GM23248 (cell line): ENCODE measurements around the gene MIP. TPM values are rescaled to one million over a fixed set of nuclear protein-coding genes. Genes with fewer than 3 reads are reported as not detected.
"Not testable (repeated sequence)": the region's sequence is repeated elsewhere in the genome, so short reads cannot be mapped to it uniquely, and the experiment has no call there.

Source experiments
- DNase-seq: peaks from one replicate; pipeline ENCODE4 v3.0.0-alpha.2; 2015
- H2AFZ ChIP-seq: fragments of 200-600 bp; sonication (generic); 2 replicates; pipeline ENCODE4 v1.6.1; 2016; ENCODE audit warnings: antibody characterized with exemption
- H3F3A ChIP-seq: fragments of 200-600 bp; sonication (generic); 2 replicates; pipeline ENCODE4 v1.6.1; 2016; ENCODE audit warnings: mild to moderate bottlenecking, antibody characterized with exemption, mixed run types; ENCODE audit not compliant: insufficient read depth
- H3K27ac ChIP-seq: fragments of 200-600 bp; sonication (generic); 2 replicates; pipeline ENCODE4 v1.5.1; 2016; ENCODE audit warnings: mild to moderate bottlenecking
- H3K27me3 ChIP-seq: fragments of 200-600 bp; sonication (generic); replicated peaks from 2 replicates; pipeline ENCODE4 v1.6.1; 2016; ENCODE audit warnings: mild to moderate bottlenecking; ENCODE audit not compliant: insufficient read depth
- H3K36me3 ChIP-seq: fragments of 200-600 bp; sonication (generic); 2 replicates; pipeline ENCODE4 v1.6.1; 2016; ENCODE audit warnings: low read depth, mild to moderate bottlenecking
- H3K4me1 ChIP-seq: fragments of 200-600 bp; sonication (generic); 2 replicates; pipeline ENCODE4 v1.6.1; 2016; ENCODE audit warnings: mild to moderate bottlenecking; ENCODE audit not compliant: insufficient read depth
- H3K4me2 ChIP-seq: fragments of 200-600 bp; sonication (generic); one replicate; pipeline ENCODE4 v1.6.1; 2016; ENCODE audit warnings: mild to moderate bottlenecking; ENCODE audit not compliant: unreplicated experiment
- H3K4me3 ChIP-seq: fragments of 200-600 bp; sonication (generic); 2 replicates; pipeline ENCODE4 v1.5.1; 2016; ENCODE audit warnings: mild to moderate bottlenecking
- H3K79me2 ChIP-seq: fragments of 200-600 bp; sonication (generic); 2 replicates; pipeline ENCODE4 v1.6.1; 2016; ENCODE audit warnings: mild to moderate bottlenecking; ENCODE audit not compliant: insufficient read depth
- H3K9ac ChIP-seq: fragments of 200-600 bp; sonication (generic); 2 replicates; pipeline ENCODE4 v1.6.1; 2016; ENCODE audit warnings: mild to moderate bottlenecking
- H3K9me2 ChIP-seq: fragments of 200-600 bp; sonication (generic); 2 replicates; pipeline ENCODE4 v1.6.1; 2016; ENCODE audit warnings: mixed run types, mild to moderate bottlenecking, moderate library complexity; ENCODE audit not compliant: insufficient read depth
- H3K9me3 ChIP-seq: fragments of 200-600 bp; sonication (generic); one replicate; pipeline ENCODE4 v1.6.1; 2017; ENCODE audit warnings: low read depth
- H4K20me1 ChIP-seq: fragments of 200-600 bp; sonication (generic); 2 replicates; pipeline ENCODE4 v1.6.0; 2016; ENCODE audit not compliant: insufficient read depth
- EZH2 ChIP-seq: fragments of 200-600 bp; sonication (generic); IDR thresholded peaks from 2 replicates; pipeline ENCODE4 v1.6.1; 2018; ENCODE audit warnings: antibody characterized with exemption, mild to moderate bottlenecking; ENCODE audit not compliant: insufficient read depth, poor library complexity, severe bottlenecking
- EZH2phosphoT487 ChIP-seq: fragments of 200-600 bp; sonication (generic); IDR thresholded peaks from 2 replicates; pipeline ENCODE4 v1.6.1; 2018; ENCODE audit warnings: antibody characterized with exemption, moderate library complexity, mild to moderate bottlenecking, low read depth; ENCODE audit not compliant: insufficient read depth
- WGBS, 2 experiments: methylation state at CpG; one replicate each; pipeline ENCODE4 v1.1.6; 2015 to 2017; ENCODE audit warnings: low lambda C conversion rate in 2 of 2, low coverage in 1 of 2; ENCODE audit errors: missing lambda C conversion rate in 2 of 2; 5-methylcytosine and 5-hydroxymethylcytosine counted together
- in situ Hi-C: fragments of 300-500 bp; cut with MboI; formaldehyde crosslinking; loops from 2 replicates; pipeline ENCODE4 v1.15.0; 2020
- polyA plus RNA-seq: library from polyadenylated mRNA; unstranded; fragments of >200 nt; fragmentation: Nextera tagmentation; extraction: Ambion mirVana; gene quantifications from 2 replicates; pipeline ENCODE4 v1.2.1, GENCODE V29; 2016
- total RNA-seq: library from RNA; depleted of rRNA; stranded (reverse); fragments of >200 nt; shearing (Covaris generic); gene quantifications from 2 replicates; pipeline ENCODE4 v1.2.3, GENCODE V29; 2014; rRNA removed

MIP gene
- total RNA-seq (not detected in 2 replicates), polyA plus RNA-seq (not detected in 2 replicates)

DNA sequence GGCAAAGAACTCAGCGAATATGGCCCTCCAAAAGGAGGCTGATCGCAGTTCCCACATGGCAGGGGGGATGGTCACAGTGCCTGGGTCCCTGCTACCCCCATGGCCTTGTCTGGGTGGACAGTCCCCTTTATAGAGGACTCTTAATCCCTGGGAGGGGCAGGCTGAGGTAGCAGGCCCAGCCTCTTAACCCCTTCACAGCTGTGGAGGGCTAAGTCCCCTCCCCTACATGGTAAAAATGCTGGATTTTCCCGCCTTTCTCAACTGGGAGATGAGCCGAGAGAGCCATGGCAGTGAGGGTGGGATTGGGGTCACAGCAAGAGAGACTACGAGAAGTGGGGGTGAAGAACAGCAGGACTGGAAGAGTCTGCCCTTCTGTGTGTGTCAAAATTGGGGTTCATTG lies at the start of gene MIP:
Gene MIP, minus strand, starts transcription at position 101 of the 400 bp plus-strand sequence. Its CDS starts 44 bp downstream, at position 57.
- Histone ChIP-seq H3K9ac (no peak within 1 kb of the TSS), H3K9me3 (no peaks in the 10 kb centered on the region), H3K4me3 (no peak within 1 kb of the TSS), H3K27me3 (no peaks in the 10 kb centered on the region), H3K36me3 (no peaks in the 10 kb centered on the region), H3K4me2 (no peak within 1 kb of the TSS), H3K79me2 (no peaks in the 10 kb centered on the region), H3K9me2 (no peaks in the 10 kb centered on the region), H3K27ac (no peak within 1 kb of the TSS), H4K20me1 (no peaks in the 10 kb centered on the region), H3F3A (0 out of 2 replicates have a peak, but pooled peaks cover 3% of the 10 kb centered on the region), H2AFZ (no peak within 1 kb of the TSS), H3K4me1 (peaks cover 3% of the 10 kb centered on the region; the same call in 1 of the 2 replicates)
- DNase-seq, result no peak
- WGBS, 2 experiments, result 54 to 57% methylated on average over 5 of the region's 5 CpGs
- in situ Hi-C loops, result no loop called here
- TF ChIP-seq EZH2, result no peak
- TF ChIP-seq EZH2phosphoT487, result no peak

DNA sequence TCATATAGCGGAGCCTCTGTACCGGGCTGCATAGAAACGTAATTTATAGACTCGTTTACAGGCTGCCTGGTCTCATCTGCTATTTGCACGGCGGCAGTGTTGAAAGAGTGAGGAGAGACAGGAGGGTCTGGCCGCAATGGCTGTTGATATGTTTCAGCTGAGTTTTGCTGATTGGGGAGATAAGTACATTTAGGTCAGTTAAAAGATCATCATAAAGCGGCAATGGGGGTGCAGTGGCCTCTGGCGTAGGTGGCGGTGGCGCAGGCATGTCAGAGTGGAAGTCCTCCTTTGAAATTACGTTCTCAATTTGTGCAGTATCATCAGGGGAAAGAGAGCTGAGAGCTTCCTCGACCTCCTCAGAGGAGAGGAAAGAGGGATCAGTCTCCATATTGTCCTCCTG lies 45.4 kb upstream of the MIP start:
- H3K4me2 ChIP-seq, H4K20me1 ChIP-seq, H3K9me3 ChIP-seq, H3K9ac ChIP-seq, H3K79me2 ChIP-seq, H3K9me2 ChIP-seq, H3K27me3 ChIP-seq, in situ Hi-C loops, H3K4me1 ChIP-seq, DNase-seq, H3K27ac ChIP-seq, H2AFZ ChIP-seq, H3K4me3 ChIP-seq, H3K36me3 ChIP-seq, H3F3A ChIP-seq: not testable (repeated sequence)
- WGBS, 2 experiments, result 88% methylated on average over 12 to 13 of the region's 13 CpGs

GRCh38 chr12:56499452-56499851 lies 45.0 kb upstream of the MIP start:
- DNase-seq, H2AFZ ChIP-seq, H3K36me3 ChIP-seq, H3K27ac ChIP-seq, H3K9me3 ChIP-seq, H3K27me3 ChIP-seq, H3F3A ChIP-seq, H4K20me1 ChIP-seq, H3K4me3 ChIP-seq, H3K79me2 ChIP-seq, H3K4me2 ChIP-seq, H3K9me2 ChIP-seq, H3K4me1 ChIP-seq, H3K9ac ChIP-seq, in situ Hi-C loops: not testable (repeated sequence)
- WGBS, 2 experiments, result 62 to 63% methylated on average over 8 to 9 of the region's 9 CpGs

DNA sequence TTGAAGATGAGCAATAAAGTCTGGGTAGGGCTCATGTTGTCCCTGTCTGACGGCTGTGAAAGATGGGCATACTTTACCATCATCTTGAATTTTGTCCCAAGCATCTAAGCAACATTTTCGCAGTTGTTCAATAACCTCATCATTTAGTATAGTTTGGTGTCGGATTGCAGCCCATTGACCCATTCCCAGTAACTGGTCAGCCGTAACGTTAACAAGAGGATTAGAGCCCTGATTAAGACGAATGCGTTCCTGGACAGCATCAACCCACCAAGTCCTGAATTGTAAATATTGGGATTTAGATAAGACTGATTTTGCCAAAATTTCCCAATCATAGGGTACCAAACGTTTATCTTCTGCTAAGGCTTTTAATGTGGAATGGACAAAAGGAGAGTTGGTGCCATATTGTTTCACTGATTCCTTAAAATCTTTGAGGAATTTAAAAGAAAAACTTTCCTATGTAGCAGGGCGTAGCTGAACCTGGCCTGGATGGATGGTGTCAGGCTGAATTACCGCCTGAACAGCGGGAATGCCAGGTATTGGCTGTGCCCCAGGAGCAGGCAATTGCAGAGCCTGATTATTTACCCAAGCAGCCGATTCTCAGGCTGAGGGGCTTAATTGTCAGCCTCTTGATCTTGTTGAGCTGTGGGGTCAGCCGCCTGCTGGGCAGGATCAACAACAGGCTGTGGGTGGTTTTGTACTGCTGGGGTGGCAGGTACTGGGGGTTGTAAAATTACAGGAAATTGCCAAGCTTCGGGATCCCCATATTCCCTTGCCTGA lies 43.9 kb upstream of the MIP start:
- WGBS, 2 experiments, result 86 to 87% methylated on average over 14 of the region's 14 CpGs
- H3K79me2 ChIP-seq, H3K4me1 ChIP-seq, H3K27me3 ChIP-seq, H3K9me2 ChIP-seq, H3K9me3 ChIP-seq, H3K27ac ChIP-seq, H3F3A ChIP-seq, H4K20me1 ChIP-seq, H3K36me3 ChIP-seq, H3K4me3 ChIP-seq, H2AFZ ChIP-seq, in situ Hi-C loops, H3K9ac ChIP-seq, DNase-seq, H3K4me2 ChIP-seq: not testable (repeated sequence)

- H3K79me2 ChIP-seq, in situ Hi-C loops, H3K4me1 ChIP-seq, H3K9me2 ChIP-seq, H3K4me2 ChIP-seq, H3K27ac ChIP-seq, H3K9ac ChIP-seq, H3K36me3 ChIP-seq, H3K9me3 ChIP-seq, H4K20me1 ChIP-seq, H3K27me3 ChIP-seq, H2AFZ ChIP-seq, H3F3A ChIP-seq: not testable (repeated sequence)
- DNase-seq, result peak; percentile 53
- peak overlapping the region; percentile 47; the same call in 1 of the 2 replicates for H3K4me3 ChIP-seq
- WGBS, 2 experiments, result 8 to 9% methylated on average over 17 of the region's 17 CpGs
These were observed 42.2 kb upstream of the MIP start for GRCh38 chr12:56496704-56497103.

DNA sequence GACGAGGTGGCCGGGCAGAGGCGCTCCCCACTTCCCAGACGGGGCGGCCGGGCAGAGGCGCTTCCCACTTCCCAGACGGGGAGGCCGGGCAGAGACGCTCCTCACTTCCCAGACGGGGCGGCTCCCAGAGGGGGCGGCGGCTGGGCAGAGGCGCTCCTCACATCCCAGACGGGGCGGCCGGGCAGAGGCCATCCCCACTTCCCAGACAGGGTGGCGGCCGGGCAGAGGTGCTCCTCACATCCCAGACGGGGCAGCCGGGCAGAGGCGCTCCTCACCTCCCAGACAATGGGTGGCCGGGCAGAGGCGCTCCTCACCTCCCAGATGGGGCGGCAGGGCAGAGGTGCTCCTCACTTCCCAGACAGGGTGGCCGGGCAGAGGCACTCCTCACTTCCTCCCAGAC lies 40.0 kb upstream of the MIP start:
- H2AFZ ChIP-seq, H3K36me3 ChIP-seq, H3K4me3 ChIP-seq, H4K20me1 ChIP-seq, H3F3A ChIP-seq, in situ Hi-C loops, DNase-seq, H3K9me2 ChIP-seq, H3K79me2 ChIP-seq, H3K9me3 ChIP-seq, H3K4me1 ChIP-seq, H3K9ac ChIP-seq, H3K27ac ChIP-seq, H3K4me2 ChIP-seq: not testable (repeated sequence)
- H3K27me3 ChIP-seq, result peaks cover 21% of the 10 kb centered on the region
- 80 to 83% methylated on average over 4 to 24 of the region's 27 CpGs for WGBS, 2 experiments

DNA sequence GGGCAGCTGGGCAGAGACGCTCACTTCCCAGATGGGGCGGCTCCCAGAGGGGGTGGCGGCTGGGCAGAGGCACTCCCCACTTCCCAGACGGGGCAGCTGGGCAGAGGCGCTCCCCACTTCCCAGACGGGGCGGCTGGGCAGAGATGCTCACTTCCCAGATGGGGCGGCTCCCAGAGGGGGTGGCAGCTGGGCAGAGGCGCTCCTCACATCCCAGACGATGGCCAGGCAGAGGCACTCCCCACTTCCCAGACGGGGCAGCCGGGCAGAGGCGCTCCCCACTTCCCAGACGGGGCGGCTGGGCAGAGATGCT lies 39.6 kb upstream of the MIP start:
- H3K27ac ChIP-seq, H3K4me1 ChIP-seq, H3K9ac ChIP-seq, H3K4me2 ChIP-seq, H4K20me1 ChIP-seq, H3K9me2 ChIP-seq, in situ Hi-C loops, H3K9me3 ChIP-seq, H3F3A ChIP-seq, H3K79me2 ChIP-seq, H3K4me3 ChIP-seq, DNase-seq, H2AFZ ChIP-seq, H3K36me3 ChIP-seq: not testable (repeated sequence)
- WGBS, 2 experiments, result 89 to 92% methylated on average over 5 to 10 of the region's 15 CpGs
- peaks cover 21% of the 10 kb centered on the region for H3K27me3 ChIP-seq
